ENCODE results near the gene SCT.

GRCh38 chr11:613369-613968 lies 13.5 kb downstream of the SCT start:
- TF ChIP-seq RAD21 (IDR thresholded peaks at IDR 0.05), result no peak
- TF ChIP-seq, protein P1, sequence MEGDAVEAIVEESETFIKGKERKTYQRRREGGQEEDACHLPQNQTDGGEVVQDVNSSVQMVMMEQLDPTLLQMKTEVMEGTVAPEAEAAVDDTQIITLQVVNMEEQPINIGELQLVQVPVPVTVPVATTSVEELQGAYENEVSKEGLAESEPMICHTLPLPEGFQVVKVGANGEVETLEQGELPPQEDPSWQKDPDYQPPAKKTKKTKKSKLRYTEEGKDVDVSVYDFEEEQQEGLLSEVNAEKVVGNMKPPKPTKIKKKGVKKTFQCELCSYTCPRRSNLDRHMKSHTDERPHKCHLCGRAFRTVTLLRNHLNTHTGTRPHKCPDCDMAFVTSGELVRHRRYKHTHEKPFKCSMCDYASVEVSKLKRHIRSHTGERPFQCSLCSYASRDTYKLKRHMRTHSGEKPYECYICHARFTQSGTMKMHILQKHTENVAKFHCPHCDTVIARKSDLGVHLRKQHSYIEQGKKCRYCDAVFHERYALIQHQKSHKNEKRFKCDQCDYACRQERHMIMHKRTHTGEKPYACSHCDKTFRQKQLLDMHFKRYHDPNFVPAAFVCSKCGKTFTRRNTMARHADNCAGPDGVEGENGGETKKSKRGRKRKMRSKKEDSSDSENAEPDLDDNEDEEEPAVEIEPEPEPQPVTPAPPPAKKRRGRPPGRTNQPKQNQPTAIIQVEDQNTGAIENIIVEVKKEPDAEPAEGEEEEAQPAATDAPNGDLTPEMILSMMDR (IDR thresholded peaks at IDR 0.05; ENCODE audit: low read depth, low read length, missing input control), result no peak
- no peak for TF ChIP-seq GABPA (IDR thresholded peaks at IDR 0.05 in 1 of 2, conservative IDR thresholded peaks at IDR 0.05 in 1 of 2)
- TF ChIP-seq YY1 (IDR thresholded peaks at IDR 0.05), result no peak
- TF ChIP-seq SP1 (IDR thresholded peaks at IDR 0.05), result no peak
